Panc1 (cell line): ENCODE data around the gene VHLL. TPM values are rescaled to one million over a fixed set of nuclear protein-coding genes. Genes with fewer than 3 reads are reported as not detected.

ENCODE experiments used
- ATAC-seq: fragments of 200-7000 bp; cut with Tn5 transposase; 2 replicates; pipeline ENCODE4 v1.9.1; 2020; ENCODE audit warnings: mild to moderate bottlenecking, moderate library complexity
- BruUV-seq: library from RNA; stranded (reverse); fragments of 400-500 nt; replicated peaks from 2 replicates; lab custom pipeline; 2021; lab: Mats Ljungman, UMichigan
- CTCF ChIA-PET: fragments of 300-600 bp; sonication (Branson Sonifier 250); formaldehyde crosslinking; loops from one replicate; lab custom pipeline; 2022; ENCODE audit warnings: antibody characterized with exemption; lab: Charles Lee
- POLR2A ChIA-PET: fragments of 300-600 bp; sonication (Branson Sonifier 250); formaldehyde crosslinking; loops from one replicate; lab custom pipeline; 2022; ENCODE audit warnings: antibody characterized with exemption; lab: Charles Lee
- DNase-seq: peaks from one replicate; pipeline ENCODE4 v3.0.0-alpha.2; 2010; ENCODE audit warnings: low read depth, low spot score
- H3K27ac ChIP-seq: 2 replicates; pipeline ENCODE4 v1.5.1; 2011; ENCODE audit warnings: mild to moderate bottlenecking, low read length, inconsistent platforms
- H3K27me3 ChIP-seq: fragments of 200-500 bp; sonication (Bioruptor generic); 2 replicates; pipeline ENCODE4 v1.6.0; 2014; ENCODE audit warnings: low read length, inconsistent platforms; ENCODE audit not compliant: control insufficient read depth, insufficient read depth
- H3K36me3 ChIP-seq: fragments of 200-500 bp; sonication (Bioruptor generic); 2 replicates; pipeline ENCODE4 v1.5.1; 2014; ENCODE audit warnings: inconsistent platforms, mild to moderate bottlenecking, low read length, moderate library complexity; ENCODE audit not compliant: control insufficient read depth, insufficient read depth
- H3K4me1 ChIP-seq: 2 replicates; pipeline ENCODE4 v1.5.1; 2011; ENCODE audit warnings: inconsistent platforms, mild to moderate bottlenecking, low read length, moderate library complexity; ENCODE audit not compliant: control insufficient read depth, insufficient read depth
- H3K4me3 ChIP-seq, 2 experiments: 2 replicates each; pipeline ENCODE4 v1.5.1; 2011 to 2012; ENCODE audit warnings: low read depth in 2 of 2, low read length in 2 of 2, mild to moderate bottlenecking in 2 of 2, inconsistent platforms in 1 of 2, moderate library complexity in 1 of 2
- H3K9me3 ChIP-seq: fragments of 200-500 bp; sonication (Bioruptor generic); 2 replicates; pipeline ENCODE4 v1.5.1; 2014; ENCODE audit warnings: low read depth, mild to moderate bottlenecking, inconsistent platforms, low read length, moderate library complexity; ENCODE audit not compliant: control insufficient read depth, insufficient read depth
- CTCF ChIP-seq: fragments of 450-650 bp; IDR thresholded peaks from 2 replicates; pipeline ENCODE4 v1.5.1; 2017; ENCODE audit warnings: mild to moderate bottlenecking
- POLR2AphosphoS5 ChIP-seq: IDR thresholded peaks from 2 replicates; pipeline ENCODE4 v1.6.1; 2012; ENCODE audit warnings: mild to moderate bottlenecking, low read depth, low read length, moderate library complexity
- REST ChIP-seq, 2 experiments: IDR thresholded peaks; 2 replicates each; pipeline ENCODE4 v1.6.1; 2011 to 2012; ENCODE audit warnings: low read depth in 2 of 2, control low read depth in 1 of 2, low read length in 1 of 2, mild to moderate bottlenecking in 1 of 2, moderate library complexity in 1 of 2; ENCODE audit not compliant: insufficient read depth in 1 of 2
- SIN3A ChIP-seq: IDR thresholded peaks from 2 replicates; pipeline ENCODE4 v1.6.1; 2012; ENCODE audit warnings: low read depth, mild to moderate bottlenecking, low read length, moderate library complexity, borderline replicate concordance; ENCODE audit not compliant: insufficient read depth
- TCF7L2 ChIP-seq: IDR thresholded peaks from 2 replicates; pipeline ENCODE4 v1.6.1; 2011; ENCODE audit warnings: mild to moderate bottlenecking, low read depth, low read length, inconsistent platforms
- in situ Hi-C: cut with HindIII; loops from 2 replicates; pipeline ENCODE4 v1.10.0; 2016; ENCODE audit warnings: low sequenced_read_pairs, low pct_unique_long_range_greater_than_20kb
- intact Hi-C: fragments of 100-400 bp; cut with micrococcal nuclease; formaldehyde crosslinking; loops from one replicate; pipeline ENCODE4 v1.10.0; 2022; ENCODE audit not compliant: unreplicated experiment
- total RNA-seq: library from RNA; stranded (reverse); gene quantifications from one replicate; pipeline ENCODE4 v1.2.1, GENCODE V29; 2021; ENCODE audit not compliant: unreplicated experiment

VHLL gene
- total RNA-seq, 1 experiment from 2014 or later, result 0.28 TPM

DNA sequence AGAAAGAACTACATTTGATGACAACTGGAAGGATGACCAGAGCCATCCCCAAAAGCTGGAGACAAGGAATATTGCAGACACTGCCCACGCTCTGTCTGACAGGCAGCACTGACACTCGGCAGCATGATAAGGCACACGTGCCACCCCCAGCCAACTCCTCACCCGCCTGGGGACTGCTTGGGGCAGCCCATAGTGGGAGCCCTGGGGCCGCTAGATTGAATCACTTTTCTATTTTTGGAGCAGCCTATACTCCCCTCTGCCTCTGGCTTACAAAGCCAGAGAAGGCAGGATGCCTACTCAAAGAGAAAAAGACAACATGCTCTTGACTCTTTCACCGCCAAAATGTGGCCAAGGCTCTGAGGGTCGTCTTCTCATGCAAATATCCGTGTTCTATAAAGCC lies 17.8 kb downstream of the VHLL start:
- Histone ChIP-seq H3K27me3 (no peaks in the 10 kb centered on the region), H3K9me3 (no peaks in the 10 kb centered on the region), H3K36me3 (peaks cover 20% of the 10 kb centered on the region), H3K27ac (peak overlapping the region; percentile 98), H3K4me3 (peak overlapping the region; percentile 75 to 92), H3K4me1 (peaks cover 14% of the 10 kb centered on the region)
- in situ Hi-C loops (no loop called here), intact Hi-C loops (no loop called here)
- DNase-seq, result no peak
- CTCF ChIA-PET, result no interaction called here
- ATAC-seq, result no peak
- POLR2A ChIA-PET, result interaction anchor here (0.6 to 1.6 kb wide), 2 partner anchors 10 to 139 kb away, joined by 7 to 12 read pairs; no protein-coding TSS in a partner anchor
- TF ChIP-seq SIN3A, result no peak
- TF ChIP-seq POLR2AphosphoS5, result no peak
- no peak for TF ChIP-seq CTCF
- no peak for TF ChIP-seq REST (IDR thresholded peaks at IDR 0.05; ENCODE audit: insufficient read depth in 1 of 2, low read depth in 2 of 2, low read length in 1 of 2)
- no peak for TF ChIP-seq TCF7L2
- no TSS peak for BruUV-seq

GRCh38 chr1:156279837-156280236 lies 19.3 kb downstream of the VHLL start:
- Histone ChIP-seq H3K4me1 (peaks cover 14% of the 10 kb centered on the region), H3K27ac (no peak overlapping the region), H3K9me3 (no peaks in the 10 kb centered on the region), H3K4me3 (no peak overlapping the region), H3K27me3 (no peaks in the 10 kb centered on the region), H3K36me3 (peaks cover 23% of the 10 kb centered on the region)
- CTCF ChIA-PET, result no interaction called here
- BruUV-seq, result no TSS peak
- intact Hi-C loops (no loop called here), in situ Hi-C loops (no loop called here)
- no peak for TF ChIP-seq REST (IDR thresholded peaks at IDR 0.05; ENCODE audit: insufficient read depth in 1 of 2, low read depth in 2 of 2, low read length in 1 of 2)
- no peak for TF ChIP-seq POLR2AphosphoS5
- TF ChIP-seq SIN3A, result no peak
- no peak for TF ChIP-seq TCF7L2
- POLR2A ChIA-PET, result no interaction called here
- DNase-seq, result no peak
- ATAC-seq, result no peak
